Vagina (tissue), 2 donors: ENCODE results near the gene CFAP46.

ENCODE experiments used
- POLR2A ChIP-seq, 2 donors: fragments of 450-650 bp; IDR thresholded peaks; one replicate each; pipeline ENCODE4 v1.6.1; 2017; ENCODE audit warnings: antibody characterized with exemption in 2 of 2, mild to moderate bottlenecking in 2 of 2, moderate library complexity in 2 of 2
- TF ChIP-seq, protein P1 (sequence below), 3 experiments: fragments of 450-650 bp in 2 of 3; fragments of 200-600 bp in 1 of 3; sonication (generic) in 1 of 3; IDR thresholded peaks; one replicate each; pipeline ENCODE4 v1.5.1; 2017 to 2019; ENCODE audit warnings: antibody characterized with exemption in 3 of 3, mild to moderate bottlenecking in 2 of 3, moderate library complexity in 2 of 3

DNA sequence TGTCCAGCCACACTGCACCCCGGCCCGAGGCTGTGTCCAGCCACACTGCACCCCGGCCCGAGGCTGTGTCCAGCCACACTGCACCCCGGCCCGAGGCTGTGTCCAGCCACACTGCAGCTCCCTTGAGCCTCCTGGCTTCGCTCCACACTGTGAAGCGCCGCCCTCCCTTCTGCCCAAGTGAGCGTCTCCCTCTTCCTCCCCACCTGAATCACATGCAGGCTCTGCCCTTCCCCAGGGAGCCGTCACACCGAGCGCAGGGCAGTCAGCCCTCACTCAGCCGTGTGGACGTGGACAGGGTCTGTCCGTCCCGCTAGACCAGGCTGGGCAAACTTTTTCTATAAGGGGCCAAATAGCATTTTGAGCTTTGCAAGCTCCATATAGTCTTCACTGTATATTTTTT lies 27.6 kb downstream of the CFAP46 start:
- TF ChIP-seq, protein P1, sequence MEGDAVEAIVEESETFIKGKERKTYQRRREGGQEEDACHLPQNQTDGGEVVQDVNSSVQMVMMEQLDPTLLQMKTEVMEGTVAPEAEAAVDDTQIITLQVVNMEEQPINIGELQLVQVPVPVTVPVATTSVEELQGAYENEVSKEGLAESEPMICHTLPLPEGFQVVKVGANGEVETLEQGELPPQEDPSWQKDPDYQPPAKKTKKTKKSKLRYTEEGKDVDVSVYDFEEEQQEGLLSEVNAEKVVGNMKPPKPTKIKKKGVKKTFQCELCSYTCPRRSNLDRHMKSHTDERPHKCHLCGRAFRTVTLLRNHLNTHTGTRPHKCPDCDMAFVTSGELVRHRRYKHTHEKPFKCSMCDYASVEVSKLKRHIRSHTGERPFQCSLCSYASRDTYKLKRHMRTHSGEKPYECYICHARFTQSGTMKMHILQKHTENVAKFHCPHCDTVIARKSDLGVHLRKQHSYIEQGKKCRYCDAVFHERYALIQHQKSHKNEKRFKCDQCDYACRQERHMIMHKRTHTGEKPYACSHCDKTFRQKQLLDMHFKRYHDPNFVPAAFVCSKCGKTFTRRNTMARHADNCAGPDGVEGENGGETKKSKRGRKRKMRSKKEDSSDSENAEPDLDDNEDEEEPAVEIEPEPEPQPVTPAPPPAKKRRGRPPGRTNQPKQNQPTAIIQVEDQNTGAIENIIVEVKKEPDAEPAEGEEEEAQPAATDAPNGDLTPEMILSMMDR (IDR thresholded peaks at IDR 0.05): no peak
- TF ChIP-seq POLR2A (IDR thresholded peaks at IDR 0.05): no peak
